Occipital lobe (tissue), 2 donors: Measurements from ENCODE around the gene SAXO2. TPM values are rescaled to one million over a fixed set of nuclear protein-coding genes. Genes with fewer than 3 reads are reported as not detected.
"Not testable (repeated sequence)": the region's sequence is repeated elsewhere in the genome, so short reads cannot be mapped to it uniquely, and the experiment has no call there.

Experiments used
- DNase-seq: peaks from one replicate; lab custom pipeline; 2025; lab: John Stamatoyannopoulos, UW
- total RNA-seq: library from RNA; depleted of rRNA; stranded (reverse); fragments of >200 nt; gene quantifications from one replicate; pipeline ENCODE4 v1.2.3, GENCODE V29; 2014

The SAXO2 gene, protein sequence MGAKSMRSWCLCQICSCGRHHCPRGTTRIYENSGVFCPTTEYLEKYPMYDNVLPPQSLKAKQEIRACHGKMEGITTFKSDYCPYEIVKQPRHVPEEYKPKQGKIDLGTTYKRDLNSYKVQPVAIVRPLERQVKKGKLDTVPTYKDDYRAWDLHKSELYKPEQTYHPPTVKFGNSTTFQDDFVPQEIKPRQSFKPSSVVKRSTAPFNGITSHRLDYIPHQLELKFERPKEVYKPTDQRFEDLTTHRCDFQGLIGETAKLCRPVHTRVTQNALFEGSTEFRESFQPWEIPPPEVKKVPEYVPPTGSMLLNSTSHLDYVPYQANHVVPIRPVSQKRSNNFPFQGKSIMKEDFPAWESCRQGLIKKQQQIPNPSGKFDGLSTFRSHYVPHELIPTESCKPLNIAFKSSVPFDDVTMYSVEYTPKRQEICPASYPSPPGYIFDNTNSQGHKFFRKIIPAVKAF
- total RNA-seq = 4.1 TPM

DNA sequence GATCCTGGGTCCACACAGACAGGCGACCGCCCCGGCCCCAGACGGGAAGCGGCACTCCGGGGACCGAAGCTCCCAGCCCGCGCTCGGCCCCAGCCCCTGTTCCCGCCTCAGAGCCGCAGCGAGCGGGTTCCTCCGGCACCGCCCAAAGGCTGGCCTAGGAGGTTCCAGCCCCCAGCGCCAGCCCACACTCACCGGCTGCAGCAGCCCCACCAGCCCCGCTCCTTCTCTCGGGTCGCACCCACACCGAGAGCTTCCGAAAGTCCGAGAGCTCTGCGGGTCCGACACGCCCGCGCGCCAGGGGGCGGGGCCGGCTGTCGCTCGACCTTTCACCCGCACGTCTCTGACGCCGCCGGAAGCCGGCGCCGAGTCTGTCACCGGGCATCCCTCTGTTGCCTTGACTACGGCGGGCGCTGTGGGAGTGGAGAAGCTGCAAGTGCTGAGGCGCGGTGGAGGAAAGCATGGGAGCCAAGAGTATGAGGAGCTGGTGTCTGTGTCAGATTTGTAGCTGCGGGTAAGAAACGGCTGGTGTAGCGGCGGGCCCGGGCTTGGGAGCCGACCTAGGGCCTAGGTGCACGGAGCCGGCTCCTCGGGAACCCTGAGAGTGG is at the start of gene SAXO2, which contains the start of gene EFL1:
Gene SAXO2, plus strand, starts transcription at position 397 of the 605 bp plus-strand sequence. Its CDS starts 62 bp downstream, at position 459.
Gene EFL1, minus strand, starts transcription at position 313 of the 605 bp plus-strand sequence. CDS start 956 bp downstream, outside the sequence.
- peak; percentile 93 for DNase-seq

DNA sequence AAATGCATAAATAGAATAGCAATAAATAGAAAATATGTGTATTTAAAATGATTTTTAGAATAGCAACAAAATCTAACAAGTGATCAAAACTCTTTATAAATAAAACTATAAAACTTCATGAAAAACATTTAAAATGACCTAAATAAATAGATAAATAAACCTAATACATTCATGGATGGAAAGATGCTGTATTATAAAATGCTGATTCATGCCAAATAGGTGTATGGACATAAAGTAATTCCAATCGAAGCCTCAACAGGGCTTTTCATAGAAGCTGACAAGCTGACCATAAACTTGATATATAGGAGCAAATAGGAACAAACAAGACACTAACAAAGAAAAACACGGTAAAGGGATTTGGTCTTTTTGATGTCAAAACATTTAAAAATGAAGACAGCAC is 46.5 kb upstream of the SAXO2 start:
- DNase-seq = not testable (repeated sequence)

DNA sequence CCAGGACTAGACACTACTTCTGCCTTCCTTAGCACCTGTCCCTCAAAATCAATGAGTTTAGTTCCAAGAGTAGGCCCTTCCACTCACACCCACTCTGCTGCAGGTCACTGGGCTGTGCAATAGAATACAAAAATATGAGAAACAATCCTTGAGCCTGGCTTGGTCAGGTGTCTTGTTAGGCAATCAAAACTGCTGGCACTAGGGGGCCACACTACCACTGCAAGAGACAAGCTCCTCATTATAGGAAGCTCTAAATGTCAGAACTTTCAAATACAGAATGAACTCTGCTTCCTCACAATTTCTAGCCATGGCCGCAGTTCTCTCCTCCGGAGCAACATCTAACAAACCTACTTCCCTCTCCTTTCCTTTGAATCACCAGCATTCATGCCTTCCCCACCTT is 41.1 kb upstream of the SAXO2 start:
- DNase-seq = not testable (repeated sequence)

DNA sequence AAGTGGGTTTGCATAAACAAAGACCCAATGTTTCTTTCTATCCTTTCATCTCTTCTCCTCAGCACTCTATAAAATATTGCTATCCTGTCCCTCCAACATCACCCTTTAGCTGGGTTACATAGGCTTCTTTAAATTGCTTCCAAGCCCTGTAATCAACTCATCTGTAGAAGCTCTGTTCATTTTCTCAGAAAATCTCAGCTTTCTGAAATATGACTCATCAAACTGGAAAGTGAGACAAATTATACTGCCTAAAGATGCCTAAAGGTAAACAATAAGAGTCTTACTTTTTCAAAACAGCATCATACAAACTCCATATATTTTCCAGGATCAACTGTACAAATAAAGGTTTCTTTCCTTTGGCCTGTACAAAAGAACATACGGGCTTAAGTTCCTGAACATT is 33.9 kb upstream of the SAXO2 start:
- no peak for DNase-seq

DNA sequence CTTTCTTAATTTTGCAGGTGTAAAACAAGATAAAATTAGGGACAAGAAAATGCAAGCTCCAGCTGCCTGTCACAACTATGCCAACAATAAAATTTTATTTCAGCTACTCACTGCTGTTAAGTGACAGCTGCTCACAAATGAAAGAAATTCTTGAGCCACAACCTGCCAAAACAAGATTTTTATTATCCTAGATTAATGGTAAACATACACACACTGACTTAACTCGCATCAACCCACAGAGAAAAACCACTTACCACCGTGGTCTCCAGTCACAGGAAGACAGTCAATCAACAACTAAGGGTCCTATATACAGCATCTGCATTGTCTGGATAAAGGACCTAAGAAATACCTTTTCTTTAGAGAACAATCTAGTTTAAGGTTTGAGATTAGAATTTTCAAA is 31.4 kb upstream of the SAXO2 start:
- no peak for DNase-seq

DNA sequence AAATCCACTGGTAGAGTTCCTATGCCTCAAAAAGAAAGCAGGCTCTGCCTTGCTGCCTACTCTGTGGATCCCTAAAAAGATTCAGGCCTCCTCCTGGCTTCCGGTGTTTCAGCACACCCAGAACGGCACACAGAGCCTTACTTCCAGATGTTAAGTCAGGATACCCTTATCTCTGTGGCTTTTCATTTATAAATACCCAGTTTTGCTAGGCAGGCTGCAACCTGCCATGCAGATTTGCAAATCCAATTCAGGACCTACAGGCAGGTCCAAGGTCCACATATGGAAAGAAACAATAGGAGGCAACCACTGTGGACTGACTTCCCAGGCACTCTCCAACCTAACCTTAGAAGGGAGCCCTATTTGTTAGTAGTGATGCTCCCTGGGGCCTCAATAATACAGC is 30.8 kb upstream of the SAXO2 start:
- no peak for DNase-seq

DNA sequence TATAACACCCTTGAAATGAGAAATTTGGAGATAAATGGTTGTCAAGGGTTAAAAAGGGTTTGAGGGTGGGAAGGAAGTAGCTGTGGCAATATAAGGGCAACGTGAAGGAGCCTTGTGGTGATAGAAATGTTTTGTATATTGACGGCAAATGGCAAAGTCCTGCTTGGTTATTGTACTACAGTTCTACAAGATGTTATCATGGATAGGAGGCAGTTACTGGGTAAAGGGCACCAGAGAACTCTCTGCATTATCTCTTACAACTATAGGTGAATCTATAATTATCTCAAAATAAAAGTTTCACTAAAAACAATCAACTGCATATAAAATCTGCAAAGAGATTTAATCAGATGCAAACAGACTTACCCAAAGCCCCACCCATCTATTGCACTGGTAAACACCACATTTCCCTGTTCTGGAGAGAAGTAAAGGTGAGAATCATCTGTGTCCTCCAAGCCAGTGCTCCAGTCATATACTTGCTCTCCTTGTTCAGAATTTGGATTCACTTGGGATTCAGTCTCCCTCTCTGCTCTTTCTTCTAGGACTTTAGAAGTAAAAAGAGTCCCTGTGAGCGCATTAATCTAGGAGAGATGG is 24.6 kb upstream of the SAXO2 start:
- not testable (repeated sequence) for DNase-seq

DNA sequence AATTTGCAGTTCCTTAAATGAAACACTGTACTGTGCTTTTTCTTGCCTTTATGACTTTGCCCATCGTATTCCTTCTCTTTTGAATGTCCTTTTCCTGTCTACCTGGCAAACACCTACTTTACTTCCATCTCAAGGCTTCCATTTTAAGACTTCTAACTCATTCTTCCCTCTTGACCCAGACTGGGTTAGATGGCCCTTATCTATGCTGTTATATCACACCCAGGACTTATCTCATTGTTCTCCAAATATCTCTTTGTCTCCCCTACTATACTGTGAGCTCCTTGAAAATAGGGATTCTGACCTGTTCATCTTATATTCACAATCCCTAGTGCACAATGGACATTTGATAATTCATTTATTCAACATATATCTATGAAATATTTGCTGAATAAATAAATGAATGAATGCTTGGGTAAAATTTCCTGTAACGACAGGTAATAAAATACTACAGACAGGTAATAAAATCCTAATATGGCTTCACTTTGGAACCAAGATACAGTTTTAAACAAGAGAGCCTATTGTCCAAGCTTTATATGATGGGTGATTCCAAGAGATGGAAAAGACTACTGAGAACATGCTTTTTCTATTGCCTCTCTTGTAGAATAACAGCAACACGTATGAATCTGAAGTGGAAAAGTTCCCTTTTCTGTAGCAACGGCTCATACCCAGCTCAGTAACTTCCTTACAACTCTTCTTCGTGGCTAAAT is 22.8 kb upstream of the SAXO2 start:
- no peak for DNase-seq

DNA sequence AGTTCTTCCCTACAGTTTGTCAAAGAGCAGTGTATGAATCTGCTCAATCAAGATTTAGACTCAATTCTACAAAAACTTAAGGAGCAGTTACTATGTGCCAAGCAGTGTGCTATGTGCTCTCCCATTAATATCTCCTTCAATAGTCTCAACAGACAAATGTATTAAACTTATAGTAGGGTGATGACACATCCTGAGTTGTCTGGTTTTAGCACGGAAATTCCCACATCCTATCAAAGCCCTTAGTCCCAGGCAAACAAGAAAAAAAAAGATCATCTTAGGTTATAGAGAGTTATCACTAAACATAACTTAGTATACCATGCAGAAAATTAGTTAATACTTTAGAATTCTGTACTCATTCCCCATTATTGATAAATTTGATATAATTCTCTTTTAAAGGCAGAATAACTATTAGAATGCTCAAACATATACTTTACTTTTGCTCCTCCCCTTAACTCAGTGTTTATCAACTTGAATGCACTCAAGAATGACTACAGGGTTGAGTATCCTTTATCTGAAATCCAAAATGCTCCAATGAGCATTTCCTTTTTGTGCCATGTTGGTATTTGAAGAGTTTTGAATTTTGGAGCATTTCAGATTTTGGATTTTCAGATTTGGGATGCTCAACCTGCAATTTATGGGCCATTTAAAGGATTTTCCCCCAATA is 20.6 kb upstream of the SAXO2 start:
- not testable (repeated sequence) for DNase-seq

DNA sequence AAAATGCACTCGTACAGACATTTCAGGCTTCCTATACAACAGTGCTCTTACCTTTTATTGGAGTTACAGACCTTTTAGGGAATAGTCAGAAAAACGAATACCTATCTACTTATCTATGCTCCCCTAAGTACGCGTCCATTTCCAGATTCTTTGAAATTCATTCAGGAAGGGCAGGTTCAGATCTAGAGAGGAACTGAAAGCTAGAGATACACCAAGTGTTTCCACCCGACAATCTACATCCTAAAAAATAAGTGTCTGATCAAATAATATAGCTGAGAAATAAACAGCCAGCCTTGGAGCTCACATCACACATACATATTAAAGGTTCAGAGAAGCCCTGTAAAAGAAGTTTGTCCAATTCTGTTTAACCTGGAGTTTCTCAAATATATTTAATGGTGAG is 19.0 kb upstream of the SAXO2 start:
- DNase-seq = not testable (repeated sequence)

DNA sequence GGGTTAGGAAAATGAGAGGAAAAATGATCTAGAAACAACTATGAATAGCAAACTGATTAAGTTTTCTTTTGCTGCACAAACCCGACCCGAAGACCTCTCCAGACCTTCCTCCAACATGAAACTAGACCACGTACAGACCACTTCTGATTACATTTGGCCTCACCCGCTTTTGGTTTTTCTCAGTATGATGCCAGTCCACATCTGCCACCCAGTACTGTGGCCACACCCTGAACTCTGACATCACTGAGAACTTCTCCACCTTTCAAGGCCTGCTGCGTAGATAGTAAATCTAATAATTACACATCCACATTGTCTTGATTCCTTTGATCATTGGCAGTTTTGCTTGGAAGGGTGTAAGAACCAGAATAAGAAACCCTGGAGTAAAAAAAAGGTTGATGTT is 16.7 kb upstream of the SAXO2 start:
- DNase-seq = not testable (repeated sequence)

DNA sequence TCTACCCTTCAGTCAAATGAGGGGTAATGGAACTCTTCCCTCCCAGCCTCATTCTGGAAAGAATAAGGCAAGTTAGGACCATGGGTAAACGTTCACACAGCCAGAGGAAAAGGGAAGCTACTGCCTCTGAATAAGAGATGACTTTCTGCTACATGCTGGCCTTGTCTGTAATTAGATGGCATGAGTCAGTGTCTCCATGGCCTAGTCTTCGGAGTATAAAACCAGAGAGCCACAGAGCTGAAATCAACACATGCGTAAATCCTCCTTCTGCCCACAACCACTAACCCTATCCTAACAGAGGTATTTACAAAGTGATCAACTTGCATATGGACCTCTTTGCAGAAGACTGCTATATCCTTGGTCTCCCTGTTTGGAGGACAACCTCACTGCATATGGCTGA is 14.4 kb upstream of the SAXO2 start:
- not testable (repeated sequence) for DNase-seq

DNA sequence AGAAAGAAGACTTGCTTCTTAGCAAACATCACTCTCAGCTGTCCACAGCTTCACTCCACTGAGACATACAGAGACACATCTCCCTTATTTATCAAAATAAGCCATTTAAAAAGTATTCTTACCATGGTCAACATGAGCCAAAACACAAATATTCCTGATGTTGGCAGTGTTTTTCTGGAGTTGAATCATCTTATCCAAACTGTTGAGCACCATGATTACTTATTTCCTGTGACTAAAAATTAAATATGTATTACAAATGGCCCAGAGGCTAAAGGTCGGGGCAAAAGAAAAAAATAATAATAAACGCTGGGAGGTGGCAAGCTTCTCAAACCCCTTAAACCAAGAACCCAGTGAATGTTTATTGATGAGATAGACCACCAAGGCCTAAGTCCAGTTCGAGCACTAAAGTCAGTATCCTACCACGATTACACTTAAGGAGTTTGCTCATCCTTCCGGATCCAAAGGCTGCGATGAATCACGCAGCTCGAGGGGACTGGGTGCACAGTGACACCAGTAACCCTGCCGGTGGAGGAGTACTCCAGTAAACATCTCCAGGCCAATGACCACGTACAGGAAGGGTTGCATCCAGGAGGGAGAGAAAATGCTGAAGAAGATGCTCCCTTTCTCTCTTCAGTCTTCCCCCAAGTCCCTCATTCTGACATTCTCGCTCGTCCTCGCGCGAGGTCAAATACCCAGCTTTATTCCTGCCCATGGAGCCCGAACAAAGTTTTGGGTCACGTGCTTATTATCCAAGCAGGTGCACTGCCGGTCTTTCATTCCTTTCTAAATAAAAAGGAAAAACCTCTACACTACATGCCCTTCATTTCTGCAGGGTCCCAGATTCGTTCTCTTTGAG is 824 bp upstream of the SAXO2 start:
- not testable (repeated sequence) for DNase-seq

DNA sequence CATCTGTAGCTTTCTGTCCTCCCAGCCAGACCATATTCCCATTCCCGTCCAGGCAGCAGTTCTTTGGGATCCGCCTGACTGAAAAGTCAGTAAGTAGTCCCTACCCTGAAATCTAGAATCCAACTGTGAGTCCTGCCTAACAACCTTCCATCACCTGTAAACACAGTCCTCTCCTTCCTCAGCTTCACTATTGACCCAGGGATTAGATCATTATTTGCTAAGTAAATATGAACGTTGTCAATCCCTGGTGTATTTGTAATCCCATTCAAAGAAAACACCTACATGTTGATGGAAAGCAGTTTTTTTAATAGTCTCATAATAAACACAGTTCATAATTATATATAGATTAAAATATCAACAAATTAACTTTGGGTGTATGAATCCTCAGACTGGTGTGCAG is 732 bp downstream of the SAXO2 start:
- no peak for DNase-seq

DNA sequence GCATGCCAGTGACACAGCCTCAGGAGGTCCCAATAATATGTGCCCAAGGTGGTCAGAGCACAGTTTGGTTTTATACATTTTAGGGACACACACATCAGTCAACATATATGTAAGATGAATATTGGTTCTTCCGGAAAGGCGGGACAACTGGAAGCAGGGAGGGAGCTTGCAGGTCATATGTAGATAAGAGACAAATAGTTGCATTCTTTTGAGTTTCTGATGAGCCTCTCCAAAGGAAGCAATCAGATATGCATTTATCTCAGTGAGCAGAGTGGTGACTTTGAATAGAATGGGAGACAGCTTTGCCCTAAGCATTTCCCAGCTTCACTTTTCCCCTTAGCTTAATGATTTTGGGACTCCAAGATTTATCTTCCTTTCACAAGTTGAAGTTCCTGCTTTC is 4.5 kb downstream of the SAXO2 start:
- not testable (repeated sequence) for DNase-seq

DNA sequence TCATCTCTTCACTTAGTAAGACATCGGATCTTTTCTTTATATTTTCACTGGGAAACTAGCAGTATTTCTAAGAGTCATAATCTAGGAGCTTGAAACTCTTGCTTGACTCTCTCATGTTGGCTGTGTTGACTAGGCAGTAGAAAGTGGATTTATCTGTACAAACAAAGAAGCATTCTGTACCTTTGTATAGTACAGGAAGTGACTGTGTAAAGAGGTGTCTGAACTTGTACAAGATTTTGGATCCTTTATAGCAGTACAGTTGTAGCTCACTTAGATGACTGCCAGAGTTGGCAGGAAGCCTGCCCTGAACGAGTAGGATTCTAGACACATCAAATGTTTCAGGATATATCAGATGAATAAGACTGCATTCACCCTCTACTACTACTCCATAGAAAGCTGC is 5.8 kb downstream of the SAXO2 start:
- DNase-seq = not testable (repeated sequence)

DNA sequence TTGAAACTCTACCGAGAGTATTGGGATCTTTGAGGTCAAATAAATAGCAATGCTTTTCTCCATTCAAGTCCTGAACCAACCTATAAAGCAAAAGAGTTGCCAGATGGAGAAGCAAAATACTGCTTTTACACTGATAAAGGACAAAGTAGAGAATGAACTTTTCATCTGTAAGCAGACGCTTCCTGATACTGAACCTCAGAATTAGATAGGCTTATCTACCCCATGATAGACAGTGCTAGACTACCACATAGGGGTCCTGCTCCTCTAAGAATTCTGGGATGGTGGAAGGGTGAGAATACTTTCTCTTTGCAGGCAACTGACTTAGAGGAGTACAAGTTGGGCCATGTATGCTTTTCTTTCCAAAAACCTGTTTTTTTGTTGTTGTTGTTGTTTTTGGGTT is 9.5 kb downstream of the SAXO2 start:
- no peak for DNase-seq

DNA sequence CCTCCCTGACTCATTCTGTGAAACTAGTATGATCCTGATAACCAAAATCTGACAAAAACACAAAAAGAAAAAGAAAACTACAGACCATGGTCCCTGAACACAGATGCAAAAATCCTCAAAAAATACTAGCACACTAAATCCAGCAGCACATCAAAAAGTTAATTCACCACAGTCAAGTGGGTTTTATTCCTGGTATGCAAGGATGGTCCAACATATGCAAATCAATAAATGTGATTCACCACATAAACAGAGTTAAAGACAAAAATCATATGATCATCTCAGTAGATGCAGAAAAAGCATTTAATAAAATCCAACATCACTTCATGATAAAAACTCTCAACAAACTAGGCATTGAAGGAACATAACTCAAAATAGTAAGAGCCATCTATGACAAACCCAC is 12.8 kb downstream of the SAXO2 start:
- DNase-seq = no peak

DNA sequence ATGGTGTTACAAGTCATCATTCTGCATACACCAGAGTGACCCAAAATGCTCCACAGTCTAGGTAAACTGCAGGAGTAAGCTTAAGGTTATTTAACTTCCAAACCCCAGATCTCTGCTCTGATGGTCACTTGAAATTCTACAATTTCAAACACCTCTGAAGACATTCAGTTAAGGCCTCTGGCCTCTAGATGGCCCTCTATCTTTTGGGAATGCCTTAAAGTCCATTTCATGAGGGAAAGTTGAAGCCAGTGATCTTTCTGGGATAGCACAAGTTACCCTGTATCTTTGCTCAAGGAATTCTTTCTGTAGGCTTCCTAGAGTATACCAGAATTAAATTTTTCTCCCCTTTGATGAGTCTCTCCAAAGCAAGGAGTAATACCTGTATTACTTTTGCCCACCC is 18.7 kb downstream of the SAXO2 start:
- DNase-seq = not testable (repeated sequence)

DNA sequence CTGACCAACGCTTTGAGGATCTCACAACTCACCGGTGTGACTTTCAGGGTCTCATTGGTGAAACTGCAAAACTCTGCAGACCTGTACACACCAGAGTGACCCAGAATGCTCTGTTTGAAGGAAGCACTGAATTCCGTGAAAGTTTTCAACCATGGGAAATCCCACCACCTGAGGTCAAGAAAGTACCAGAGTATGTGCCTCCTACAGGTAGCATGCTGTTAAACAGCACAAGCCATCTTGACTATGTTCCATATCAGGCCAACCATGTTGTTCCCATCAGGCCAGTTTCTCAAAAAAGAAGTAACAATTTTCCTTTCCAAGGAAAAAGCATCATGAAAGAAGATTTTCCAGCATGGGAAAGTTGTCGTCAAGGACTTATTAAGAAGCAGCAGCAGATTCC is 19.8 kb downstream of the SAXO2 start:
- not testable (repeated sequence) for DNase-seq
